HEK293T (cell line): ENCODE data around the gene SKAP1.

Experiments used
- ARNT ChIP-seq: fragments of 450-650 bp; IDR thresholded peaks from 2 replicates; pipeline ENCODE4 v1.6.1; 2017; ENCODE audit warnings: mild to moderate bottlenecking
- BHLHE40 ChIP-seq: fragments of 450-650 bp; IDR thresholded peaks from 2 replicates; pipeline ENCODE4 v1.6.1; 2016; ENCODE audit warnings: mild to moderate bottlenecking, moderate library complexity, borderline replicate concordance
- CTBP1 ChIP-seq: fragments of 450-650 bp; IDR thresholded peaks from 2 replicates; pipeline ENCODE4 v1.6.1; 2016; ENCODE audit warnings: borderline replicate concordance
- ELF4 ChIP-seq: fragments of 450-650 bp; IDR thresholded peaks from 2 replicates; pipeline ENCODE4 v1.6.1; 2017; ENCODE audit warnings: antibody characterized with exemption
- FOXM1 ChIP-seq: fragments of 450-650 bp; IDR thresholded peaks from 2 replicates; pipeline ENCODE4 v1.6.1; 2017; ENCODE audit warnings: mild to moderate bottlenecking, borderline replicate concordance
- L3MBTL2 ChIP-seq: fragments of 450-650 bp; conservative IDR thresholded peaks from 2 replicates; pipeline ENCODE4 v1.6.1; 2016; ENCODE audit warnings: mild to moderate bottlenecking
- NFRKB ChIP-seq: fragments of 450-650 bp; IDR thresholded peaks from 2 replicates; pipeline ENCODE4 v1.6.1; 2016; ENCODE audit warnings: mild to moderate bottlenecking, moderate library complexity
- SP1 ChIP-seq: fragments of 450-650 bp; IDR thresholded peaks from 2 replicates; pipeline ENCODE4 v1.6.1; 2017
- SUZ12 ChIP-seq: fragments of 450-650 bp; IDR thresholded peaks from 2 replicates; pipeline ENCODE4 v1.6.1; 2016; ENCODE audit warnings: mild to moderate bottlenecking
- TARDBP ChIP-seq: fragments of 450-650 bp; IDR thresholded peaks from 2 replicates; pipeline ENCODE4 v1.6.1; 2016
- TF ChIP-seq, protein P1 (sequence below): fragments of 450-650 bp; IDR thresholded peaks from 2 replicates; pipeline ENCODE4 v1.6.1; 2016

DNA sequence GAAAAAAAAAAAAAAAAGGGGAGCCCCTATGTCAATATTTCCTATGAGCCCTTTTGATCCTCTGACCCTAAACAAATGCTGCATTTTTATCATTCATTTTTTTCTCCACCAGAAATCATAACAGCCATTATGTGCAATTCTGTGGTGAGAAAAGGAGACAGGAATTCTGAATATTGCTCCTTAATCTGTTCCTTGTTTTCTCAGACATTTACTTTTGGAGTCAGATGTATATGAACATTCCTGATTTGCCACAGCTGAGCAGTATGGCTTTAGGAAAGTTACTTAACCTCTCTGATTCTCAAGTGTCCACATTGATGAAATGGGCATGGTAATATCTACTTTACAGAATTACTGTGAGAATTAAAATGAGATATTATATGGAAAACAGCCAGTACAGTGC, 144.4 kb downstream of the SKAP1 start:
- TF ChIP-seq CTBP1 (no peak), NFRKB (no peak), ELF4 (no peak), FOXM1 (no peak), SUZ12 (no peak), TARDBP (no peak), SP1 (no peak), ARNT (no peak), L3MBTL2 (no peak), BHLHE40 (no peak)
- TF ChIP-seq, protein P1, sequence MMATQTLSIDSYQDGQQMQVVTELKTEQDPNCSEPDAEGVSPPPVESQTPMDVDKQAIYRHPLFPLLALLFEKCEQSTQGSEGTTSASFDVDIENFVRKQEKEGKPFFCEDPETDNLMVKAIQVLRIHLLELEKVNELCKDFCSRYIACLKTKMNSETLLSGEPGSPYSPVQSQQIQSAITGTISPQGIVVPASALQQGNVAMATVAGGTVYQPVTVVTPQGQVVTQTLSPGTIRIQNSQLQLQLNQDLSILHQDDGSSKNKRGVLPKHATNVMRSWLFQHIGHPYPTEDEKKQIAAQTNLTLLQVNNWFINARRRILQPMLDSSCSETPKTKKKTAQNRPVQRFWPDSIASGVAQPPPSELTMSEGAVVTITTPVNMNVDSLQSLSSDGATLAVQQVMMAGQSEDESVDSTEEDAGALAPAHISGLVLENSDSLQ = no peak
